Germinal center (tissue), 1 donor: ENCODE measurements around the gene RBPMS2.
A peak's percentile ranks its signal among the peaks of the same experiment; 100 is the strongest.
"Not testable (repeated sequence)": the region's sequence is repeated elsewhere in the genome, so short reads cannot be mapped to it uniquely, and the experiment has no call there.

Experiments
- DNase-seq: peaks from one replicate; pipeline ENCODE4 v3.0.0; 2012; ENCODE audit warnings: mixed read lengths, low spot score

The RBPMS2 gene

DNA sequence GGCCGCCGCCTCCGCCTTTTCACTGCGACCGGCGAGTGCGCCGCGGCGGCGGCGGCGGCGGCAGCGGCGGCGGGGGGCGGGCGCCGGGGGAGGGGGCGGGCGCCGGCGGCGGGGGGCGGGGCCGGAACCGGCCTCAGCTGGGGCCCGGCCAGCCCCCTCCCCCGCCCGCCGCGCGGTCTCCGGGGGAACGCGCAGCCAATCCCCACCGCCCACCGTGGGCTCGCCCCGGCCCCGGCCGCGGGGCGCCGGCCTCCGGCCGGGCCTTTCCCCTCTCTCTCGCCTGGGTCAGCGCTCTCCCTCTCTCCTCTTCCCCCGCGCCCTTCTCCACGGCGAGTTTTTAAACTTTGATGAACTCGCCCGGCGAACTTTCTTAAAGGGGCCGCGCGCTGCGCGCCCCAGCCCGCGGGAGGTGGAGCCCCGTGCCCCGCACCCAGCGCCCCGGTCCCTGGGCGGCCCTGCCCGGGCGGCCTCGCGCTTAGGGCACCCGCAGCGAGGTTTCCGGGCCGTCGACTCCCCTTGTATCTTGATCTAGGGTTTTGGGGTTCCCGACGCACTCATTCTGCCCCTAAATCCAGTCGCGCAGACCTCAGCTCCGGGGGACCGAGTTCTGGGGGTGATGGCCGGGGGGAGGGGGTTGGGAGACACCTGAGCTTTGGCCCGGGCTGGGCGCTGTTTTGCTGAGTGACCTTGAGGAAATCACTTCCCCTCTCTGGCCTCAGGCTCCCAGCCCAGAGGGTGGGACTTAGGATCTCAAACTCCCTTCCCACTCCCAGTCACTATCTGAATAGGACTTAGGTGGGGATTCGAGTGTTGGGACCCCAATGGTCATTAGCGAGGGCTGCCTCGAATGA lies at the start of gene RBPMS2:
Gene RBPMS2 (minus strand): TSS at position 39 of the 851 bp plus-strand sequence. CDS start 270 bp downstream, outside the sequence.
- DNase-seq: no peak

DNA sequence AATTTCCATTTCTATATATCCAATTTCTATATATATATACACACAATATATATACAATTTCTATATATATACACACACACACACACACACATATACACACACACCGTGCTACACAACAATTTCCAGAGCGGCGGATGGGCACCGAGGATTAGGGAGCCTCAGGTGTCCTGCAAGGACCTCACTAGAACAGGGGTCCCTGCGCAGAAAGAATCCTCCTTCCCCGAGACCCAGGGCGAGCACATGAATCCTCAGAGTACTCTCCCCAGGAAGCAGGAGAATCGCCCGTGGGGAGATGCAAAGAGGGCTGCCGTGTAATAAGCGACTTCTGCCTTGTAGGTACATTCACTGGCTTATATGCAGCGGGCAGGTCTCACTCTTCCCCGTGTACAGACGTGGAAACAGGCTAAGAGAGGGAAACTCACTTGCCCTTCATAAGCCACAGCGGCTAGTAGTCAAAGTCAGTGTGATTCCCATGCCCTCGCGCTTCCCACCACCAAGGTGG lies 49.6 kb upstream of the RBPMS2 start:
- DNase-seq: no peak

GRCh38 chr15:64816452-64816851 lies 41.1 kb upstream of the RBPMS2 start:
- DNase-seq: no peak

- DNase-seq: not testable (repeated sequence)
Observed at GRCh38 chr15:64814965-64815364, 39.6 kb upstream of the RBPMS2 start.

DNA sequence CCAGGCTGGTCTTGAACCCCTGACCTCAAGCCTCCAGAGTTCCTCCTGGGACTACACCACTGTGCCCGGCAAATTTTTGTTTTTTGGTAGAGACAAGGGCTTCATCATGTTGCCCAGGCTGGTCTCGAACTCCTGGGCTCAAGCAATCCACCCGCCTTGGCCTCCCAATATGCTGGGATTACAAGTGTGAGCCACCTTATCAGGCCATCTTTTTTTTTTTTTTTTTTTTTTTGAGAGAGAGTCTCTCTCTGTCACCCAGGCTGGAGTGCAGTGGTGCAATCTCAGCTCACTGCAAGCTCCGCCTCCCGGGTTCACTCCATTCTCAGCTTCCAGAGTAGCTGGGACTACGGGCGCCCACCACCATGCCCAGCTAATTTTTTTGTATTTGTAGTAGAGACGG lies 38.9 kb upstream of the RBPMS2 start:
- DNase-seq: not testable (repeated sequence)

DNA sequence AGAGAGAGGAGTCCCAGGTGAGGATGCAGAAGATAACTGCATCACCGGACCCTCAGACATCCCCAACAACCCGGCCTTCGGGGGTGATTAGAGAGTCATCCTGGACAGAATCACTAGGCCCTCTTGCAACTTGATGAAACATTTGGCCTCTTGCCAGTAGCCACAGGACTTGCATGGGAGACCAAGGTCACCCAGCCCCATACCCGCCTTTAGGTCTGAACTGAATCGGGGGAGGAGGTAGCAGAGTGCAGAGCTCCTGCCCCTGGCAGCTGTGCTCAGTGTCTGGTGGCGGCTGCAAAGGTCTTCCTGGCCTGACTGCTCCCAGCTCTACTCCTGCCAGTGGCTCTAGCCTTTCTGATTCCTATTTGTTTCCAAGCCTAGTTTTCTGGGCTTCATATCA lies 37.7 kb upstream of the RBPMS2 start:
- no peak for DNase-seq

DNA sequence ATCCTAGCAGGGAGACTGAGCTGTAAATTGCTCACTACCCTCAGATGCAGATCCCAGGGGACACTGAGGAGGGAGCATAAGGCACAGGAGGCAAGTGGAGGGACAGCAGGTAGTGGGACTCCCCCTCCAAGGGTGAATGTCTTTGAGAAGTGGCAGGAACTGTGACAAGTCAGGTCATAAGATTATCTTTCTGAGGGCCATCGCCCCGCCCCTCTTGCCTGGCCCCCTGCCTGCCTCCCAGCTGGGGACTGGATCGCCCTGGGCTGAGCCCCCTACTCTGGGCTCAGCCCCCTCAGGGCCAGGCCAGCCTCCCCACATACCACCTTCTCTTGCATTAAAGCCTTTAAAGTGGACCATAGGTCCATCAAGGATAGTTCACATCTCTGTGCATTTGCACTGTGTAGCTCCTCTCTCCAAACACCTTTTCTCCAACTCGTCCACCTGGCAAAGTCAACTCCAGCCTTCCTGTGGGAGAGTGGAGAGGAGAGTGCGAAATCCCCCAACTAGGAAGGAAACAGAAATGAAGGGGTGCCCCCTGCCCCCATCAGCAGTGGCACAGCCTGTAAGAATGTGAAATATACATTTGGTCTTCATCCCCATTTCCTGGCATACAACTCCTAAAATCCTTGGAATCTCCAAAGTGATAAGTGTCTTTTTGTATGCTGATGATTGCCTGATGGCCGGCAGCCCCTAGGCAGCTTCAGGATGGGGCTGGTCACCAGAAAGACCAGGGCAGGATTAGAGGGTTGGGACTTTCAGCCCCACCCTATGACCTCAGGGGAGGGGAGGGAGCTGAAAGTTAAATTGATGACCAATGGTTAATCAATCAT lies 35.3 kb upstream of the RBPMS2 start:
- DNase-seq: no peak

DNA sequence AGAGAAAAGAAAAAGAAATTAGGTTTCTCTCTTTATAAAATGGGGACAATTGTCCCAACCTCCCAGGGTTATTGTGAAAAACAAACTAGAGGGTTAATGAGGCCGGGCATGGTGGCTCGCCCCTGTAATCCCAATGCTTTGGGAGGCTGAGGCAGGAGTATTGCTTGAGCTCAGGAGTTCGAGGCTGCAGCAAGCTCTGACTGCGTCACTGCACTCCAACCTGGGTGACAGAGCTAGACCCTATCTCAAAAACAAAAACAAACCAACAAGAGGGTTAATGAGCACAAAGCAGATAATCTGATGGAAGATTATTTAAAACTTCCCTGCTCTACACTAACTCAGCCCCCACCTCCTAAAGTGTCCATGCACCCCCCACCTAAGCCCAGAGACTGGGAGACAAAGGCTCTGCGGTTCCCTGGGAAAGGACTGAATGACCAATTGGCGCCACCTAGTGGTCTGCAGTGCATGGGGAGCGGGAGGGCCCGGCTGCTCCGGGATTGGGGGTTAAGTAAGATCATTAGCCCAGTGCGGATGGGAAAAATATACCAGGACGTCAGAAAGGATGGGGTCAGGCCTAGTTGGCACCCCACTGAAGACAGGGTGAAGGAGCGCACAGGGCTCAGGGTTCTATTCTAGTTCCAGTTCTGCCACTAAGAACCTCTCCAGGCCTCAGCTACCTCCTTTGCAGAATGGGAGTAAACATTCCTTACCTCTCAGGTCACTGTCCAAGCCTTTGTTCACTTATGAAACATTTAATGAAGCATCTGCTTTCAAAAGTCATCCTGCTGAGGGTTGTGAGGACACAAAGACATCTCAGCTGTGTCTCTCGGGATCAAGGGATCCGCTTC lies 34.5 kb upstream of the RBPMS2 start:
- peak; percentile 84 for DNase-seq

DNA sequence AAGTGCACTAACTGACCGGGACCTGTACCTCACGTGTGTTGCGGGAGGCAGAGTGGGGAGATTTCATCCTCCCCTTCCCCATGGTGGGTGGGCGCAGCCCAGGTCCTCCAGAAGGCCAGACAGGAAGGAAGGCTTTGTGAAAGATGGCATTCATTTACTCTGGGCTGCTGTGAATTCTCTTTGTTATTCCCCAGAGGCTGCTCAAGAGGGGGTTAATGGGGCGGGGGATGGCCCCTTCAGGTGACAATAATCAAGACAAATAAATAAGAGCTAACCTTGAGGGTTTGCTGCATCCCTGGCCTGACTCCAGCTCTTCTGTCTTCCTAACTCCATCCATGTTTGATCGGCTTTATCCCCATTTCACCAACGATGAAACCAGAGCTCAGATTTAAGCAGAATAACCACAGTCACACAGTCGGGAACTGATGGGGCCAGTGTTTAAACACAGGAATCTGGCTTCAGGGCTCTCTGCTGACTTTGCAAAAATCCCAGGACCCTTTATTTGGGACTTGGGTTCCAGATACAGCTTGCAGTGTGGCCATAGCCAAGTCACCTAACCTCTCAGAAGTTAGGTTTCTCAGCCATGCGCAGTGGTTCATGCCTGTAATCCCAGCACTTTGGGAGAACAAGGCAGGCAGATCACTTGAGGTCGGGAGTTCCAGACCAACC lies 33.5 kb upstream of the RBPMS2 start:
- DNase-seq: no peak

DNA sequence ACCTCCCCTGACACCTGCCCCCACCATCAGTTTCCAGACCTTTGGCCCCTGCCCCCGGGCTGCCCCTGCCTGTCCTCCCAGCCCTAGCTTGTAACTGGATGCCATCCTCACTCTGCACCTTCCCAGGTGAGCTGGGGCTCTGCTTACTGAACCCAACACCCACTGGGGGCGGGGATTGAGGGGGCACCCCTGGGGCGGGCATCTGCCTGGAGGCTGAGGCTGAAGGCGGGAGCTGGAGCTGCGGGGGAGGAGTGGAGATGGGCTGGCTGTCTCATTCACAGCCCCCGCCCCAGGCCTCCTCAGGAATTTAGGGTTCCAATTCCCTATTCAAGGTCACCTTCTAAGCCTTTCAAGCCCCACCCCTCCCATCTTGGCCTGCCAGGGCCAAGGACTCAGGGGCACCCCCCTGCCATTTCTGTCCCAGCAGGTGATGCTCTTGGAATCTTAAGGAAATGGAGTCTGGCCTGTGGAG lies 32.4 kb upstream of the RBPMS2 start:
- no peak for DNase-seq

- no peak for DNase-seq
Observed at GRCh38 chr15:64807051-64807749, 31.8 kb upstream of the RBPMS2 start.

DNA sequence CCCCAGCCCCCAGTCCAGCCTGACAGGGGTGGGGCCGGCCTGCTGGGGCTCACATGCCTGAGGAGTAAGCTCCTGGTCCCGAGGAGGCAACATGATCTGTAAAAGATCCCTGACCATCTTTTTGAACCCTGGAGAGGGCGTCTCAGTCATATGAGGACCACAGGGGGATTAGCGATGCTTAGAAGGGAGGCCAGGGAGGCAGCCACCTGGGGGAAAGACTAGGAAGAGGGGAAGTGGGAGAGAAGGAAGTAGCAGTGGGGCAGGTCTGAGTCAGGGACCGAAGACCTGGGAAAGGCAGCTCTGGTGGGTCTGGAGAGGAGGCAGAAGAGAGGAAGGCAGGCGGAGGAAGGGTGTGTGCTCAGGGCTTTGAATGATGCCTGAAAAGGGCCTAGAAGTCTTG lies 31.1 kb upstream of the RBPMS2 start:
- no peak for DNase-seq

- DNase-seq: no peak
Observed at GRCh38 chr15:64804619-64805018, 29.2 kb upstream of the RBPMS2 start.

DNA sequence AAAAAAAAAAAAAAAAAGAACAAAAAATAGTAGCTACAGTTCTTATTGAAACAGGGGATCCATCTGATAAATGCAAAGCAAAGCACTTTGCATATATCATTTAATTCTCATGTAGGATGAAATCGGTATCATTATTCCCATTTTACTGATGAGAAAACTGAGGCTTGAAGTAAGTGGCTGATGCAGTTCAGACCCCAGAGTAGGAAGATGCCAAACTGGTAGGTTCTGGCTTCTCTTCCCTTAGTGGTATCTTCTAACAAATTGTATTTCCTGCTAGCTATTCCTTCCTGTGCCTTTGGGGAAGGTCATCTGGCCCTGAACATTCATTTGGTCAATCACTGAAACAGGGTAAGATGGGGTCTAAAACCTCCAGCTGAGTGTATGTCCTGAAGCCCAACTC lies 28.1 kb upstream of the RBPMS2 start:
- no peak for DNase-seq

DNA sequence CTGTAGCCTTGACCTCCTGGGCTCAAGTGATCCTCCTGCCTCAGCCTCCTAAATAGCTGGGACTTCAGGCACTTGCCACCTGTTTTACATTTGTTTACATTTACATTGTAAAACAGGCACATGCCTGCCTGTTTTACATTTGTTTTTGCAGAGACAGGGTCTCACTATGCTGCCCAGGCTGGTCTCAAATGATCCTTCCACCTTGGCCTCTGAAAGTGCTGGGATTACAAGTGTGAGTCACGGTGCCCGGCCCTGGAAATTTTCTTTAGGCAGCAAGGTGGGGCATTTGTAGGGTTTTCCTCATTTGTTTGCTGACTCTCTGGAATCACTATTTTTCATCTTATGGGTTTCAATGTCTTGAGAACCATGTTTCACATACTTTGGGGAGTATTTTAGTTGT lies 25.1 kb upstream of the RBPMS2 start:
- DNase-seq: no peak

DNA sequence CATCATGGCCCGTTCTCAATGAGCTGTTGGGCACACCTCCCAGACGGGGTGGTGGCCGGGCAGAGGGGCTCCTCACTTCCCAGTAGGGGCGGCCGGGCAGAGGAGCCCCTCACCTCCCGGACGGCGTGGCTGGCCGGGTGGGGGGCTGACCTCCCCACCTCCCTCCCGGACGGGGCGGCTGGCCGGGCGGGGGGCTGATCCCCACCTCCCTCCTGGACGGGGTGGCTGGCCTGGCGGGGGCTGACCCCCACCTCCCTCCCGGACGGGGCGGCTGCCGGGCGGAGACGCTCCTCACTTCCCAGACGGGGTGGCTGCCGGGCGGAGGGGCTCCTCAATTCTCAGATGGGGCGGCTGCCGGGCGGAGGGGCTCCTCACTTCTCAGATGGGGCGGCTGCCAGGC lies 23.5 kb upstream of the RBPMS2 start:
- not testable (repeated sequence) for DNase-seq

- not testable (repeated sequence) for DNase-seq
Observed at GRCh38 chr15:64795921-64796320, 20.5 kb upstream of the RBPMS2 start.

DNA sequence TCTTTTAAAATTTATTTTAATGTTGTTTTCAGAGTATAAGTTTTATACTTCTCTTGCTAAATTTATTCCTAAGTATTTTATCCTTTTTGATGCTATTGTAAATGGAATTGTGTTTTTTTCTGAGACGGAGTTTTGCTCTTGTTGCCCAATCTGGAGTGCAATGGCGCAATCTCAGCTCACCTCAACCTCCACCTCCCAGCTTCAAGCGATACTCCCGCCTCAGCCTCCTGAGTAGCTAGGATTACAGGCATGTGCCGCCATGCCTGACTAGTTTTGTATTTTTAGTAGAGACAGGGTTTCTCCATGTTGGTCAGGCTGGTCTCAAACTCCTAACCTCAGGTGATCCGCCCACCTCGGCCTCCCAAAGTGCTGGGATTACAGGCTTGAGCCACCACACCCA lies 19.9 kb upstream of the RBPMS2 start:
- not testable (repeated sequence) for DNase-seq

DNA sequence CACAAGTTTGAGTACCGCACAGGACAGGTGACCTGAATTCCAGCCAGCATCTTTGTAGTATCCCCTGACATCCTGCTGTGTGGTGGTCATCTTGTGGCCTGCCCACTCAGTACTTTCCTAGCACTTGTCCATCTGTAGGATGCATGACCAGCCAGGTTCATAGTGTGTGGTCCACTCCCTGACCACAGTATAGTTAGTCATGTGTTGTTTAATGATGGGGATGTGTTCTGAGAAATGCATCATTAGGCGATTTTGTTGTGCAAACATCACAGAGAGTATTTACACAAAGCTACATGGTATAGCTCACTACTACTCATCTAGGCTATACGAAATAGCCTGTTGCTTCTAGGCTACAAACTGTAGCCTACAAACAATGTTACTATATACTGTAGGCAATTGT lies 16.9 kb upstream of the RBPMS2 start:
- no peak for DNase-seq

DNA sequence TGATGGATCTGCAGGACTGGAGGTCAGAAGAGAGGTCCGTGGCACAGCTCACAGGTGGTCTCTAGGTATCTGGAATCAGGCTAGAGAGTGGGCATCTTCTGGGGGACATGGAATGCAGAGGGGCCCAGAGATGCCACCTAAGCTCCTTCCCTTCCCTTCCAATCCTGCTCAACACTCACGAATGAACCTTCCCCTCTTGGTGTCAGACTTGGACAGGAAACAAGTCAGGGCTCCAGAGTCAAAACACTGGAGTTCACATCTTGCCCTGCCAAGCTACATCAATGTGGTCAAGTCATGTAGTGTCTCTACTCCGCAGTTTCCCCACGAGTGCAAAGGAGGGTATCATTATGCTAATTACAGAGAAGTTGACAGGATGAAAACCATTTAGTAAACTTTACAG lies 16.0 kb upstream of the RBPMS2 start:
- no peak for DNase-seq

GRCh38 chr15:64783796-64784195 lies 8.4 kb upstream of the RBPMS2 start:
- DNase-seq: no peak
